Astrocyte of the cerebellum (primary cell): ENCODE results near the gene AR.

Source experiments
- DNase-seq: peaks from one replicate; pipeline ENCODE4 v3.0.0-alpha.2; 2011; ENCODE audit warnings: low read depth
- H3K4me3 ChIP-seq: 2 replicates; pipeline ENCODE4 v1.5.1; 2011; ENCODE audit warnings: mild to moderate bottlenecking, low read depth, low read length, moderate library complexity
- CTCF ChIP-seq: IDR thresholded peaks from 2 replicates; pipeline ENCODE4 v1.5.1; 2012; ENCODE audit warnings: low read length, low read depth, moderate library complexity, mild to moderate bottlenecking; ENCODE audit errors: missing control alignments
- in situ Hi-C: cut with HindIII; loops from 2 replicates; pipeline ENCODE4 v1.10.0; 2017; ENCODE audit warnings: low sequenced_read_pairs

The AR gene

DNA sequence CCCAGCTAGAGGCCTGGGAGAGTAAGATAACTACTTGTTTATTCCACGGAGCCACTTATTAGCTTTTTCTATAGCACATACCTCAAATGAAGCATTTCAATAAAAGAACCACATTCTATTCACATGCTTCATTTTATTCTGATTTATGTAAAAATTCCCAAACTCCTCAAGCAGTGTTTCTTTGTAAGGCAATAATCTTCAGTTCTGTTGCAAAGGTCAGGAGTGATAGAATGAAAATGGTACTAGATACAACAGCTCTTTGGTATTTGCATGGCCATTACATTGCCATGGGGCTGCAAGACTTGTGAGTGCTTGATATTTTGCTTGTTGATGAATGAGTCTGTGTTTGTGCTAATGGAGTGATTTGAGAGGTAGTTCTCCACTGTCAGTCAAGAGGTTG is 39.4 kb downstream of the AR start:
- in situ Hi-C loops = no loop called here
- H3K4me3 ChIP-seq = no peak overlapping the region
- DNase-seq = no peak

GRCh38 chrX:67585401-67585800 is 41.6 kb downstream of the AR start:
- no peak overlapping the region for H3K4me3 ChIP-seq
- in situ Hi-C loops = no loop called here
- no peak for TF ChIP-seq CTCF
- no peak for DNase-seq

More for the DNA sequence above, 39.4 kb downstream of the AR start:
- no peak for TF ChIP-seq CTCF

DNA sequence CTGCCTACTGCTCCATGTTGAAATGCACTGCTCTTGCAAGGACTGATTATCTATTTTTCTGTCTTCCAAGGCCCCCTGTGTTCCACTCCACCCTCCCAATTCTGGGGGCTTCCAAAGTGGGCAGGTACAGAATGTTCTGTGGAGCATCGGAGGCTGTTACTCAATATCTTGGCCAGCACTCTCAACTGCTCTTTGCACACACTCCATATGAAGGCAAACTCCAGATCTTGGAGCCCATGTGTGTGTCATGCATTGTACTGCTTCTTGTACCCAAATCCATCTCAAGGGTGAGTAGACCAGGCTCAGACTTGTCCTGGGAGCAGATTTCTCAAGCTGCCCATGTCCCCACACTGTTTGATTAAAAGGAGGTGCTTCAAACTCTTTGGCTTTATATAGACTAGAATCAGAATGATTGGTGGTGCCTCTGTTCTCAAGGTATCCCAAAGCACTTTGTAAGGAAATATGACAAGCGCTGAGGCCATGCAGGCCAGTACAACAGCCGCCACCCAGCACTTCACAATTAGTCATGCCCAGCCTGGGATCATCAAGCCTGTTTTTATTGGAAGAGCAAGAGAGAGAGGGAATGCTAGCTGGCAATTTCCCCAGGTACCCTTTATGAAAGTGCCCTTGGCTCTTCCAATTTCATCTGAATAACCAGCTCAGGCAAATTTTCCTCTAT is 44.3 kb downstream of the AR start:
- in situ Hi-C loops = no loop called here
- DNase-seq = peak; percentile 15
- TF ChIP-seq CTCF = no peak
- H3K4me3 ChIP-seq = no peak overlapping the region

DNA sequence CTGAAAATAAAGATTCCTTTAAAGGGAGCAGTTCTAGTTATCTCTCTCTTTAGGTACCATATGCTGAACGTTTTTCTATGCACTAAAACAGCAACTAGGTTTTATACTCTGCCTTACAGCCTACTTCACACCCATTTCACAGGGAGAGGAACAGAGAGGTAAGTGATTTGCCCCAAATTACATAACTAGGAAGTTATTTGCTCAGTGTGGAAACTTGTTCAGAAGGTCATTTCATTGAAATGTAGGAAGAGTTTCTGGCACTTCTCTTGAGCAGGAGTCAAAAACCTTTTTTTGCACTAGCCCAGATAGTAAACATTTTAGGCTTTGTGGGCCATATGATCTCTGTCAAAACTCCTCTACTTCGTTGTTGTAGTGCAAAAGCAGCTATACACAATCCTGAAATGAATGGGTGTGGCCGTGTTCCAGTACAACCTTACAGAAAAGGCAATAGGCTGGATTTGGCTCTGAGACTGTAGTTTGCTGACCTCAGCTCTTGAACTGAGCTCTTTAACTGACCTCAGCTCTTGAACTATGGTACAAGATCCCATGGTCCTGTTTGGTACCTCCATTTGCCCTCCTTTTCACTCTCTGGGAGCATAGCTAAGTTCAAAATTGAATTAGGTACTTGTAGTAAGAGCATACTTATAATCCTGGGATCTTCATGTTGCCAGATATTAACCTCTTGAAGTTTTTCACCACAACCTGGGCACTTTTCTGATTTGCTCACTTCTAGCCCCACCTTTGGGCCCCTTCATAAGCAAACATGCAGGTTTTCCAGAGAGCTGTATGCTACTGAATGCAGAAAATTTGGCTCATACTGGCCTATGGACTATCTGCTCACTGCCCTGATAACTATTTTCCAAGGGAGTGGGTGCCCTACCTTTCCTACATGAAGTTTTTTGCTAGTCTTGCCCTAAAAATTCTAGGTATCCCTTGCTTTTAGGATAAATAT is 53.3 kb downstream of the AR start:
- H3K4me3 ChIP-seq = no peak overlapping the region
- in situ Hi-C loops = no loop called here
- no peak for DNase-seq
- no peak for TF ChIP-seq CTCF

DNA sequence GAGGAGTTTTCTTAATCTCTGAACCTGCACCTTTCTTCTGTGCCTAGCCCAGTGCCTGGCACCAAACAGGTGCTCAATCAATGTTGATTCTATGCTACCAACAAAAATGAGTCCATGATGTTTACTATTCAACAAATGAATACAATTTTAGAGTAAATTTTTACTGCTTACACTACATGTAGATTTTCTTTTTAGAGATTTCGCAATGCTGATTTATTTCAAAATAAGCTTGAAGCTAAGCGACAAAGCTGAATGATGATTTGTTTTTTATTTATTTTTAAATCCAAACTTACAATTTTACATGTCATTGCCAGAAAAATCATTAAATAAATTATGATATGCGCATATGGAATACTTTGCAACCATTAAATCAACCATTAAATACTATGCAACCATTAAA is 55.7 kb downstream of the AR start:
- no peak overlapping the region for H3K4me3 ChIP-seq
- no peak for TF ChIP-seq CTCF
- no peak for DNase-seq
- in situ Hi-C loops = no loop called here

GRCh38 chrX:67601771-67602170 is 58.0 kb downstream of the AR start:
- TF ChIP-seq CTCF = no peak
- no peak for DNase-seq
- no peak overlapping the region for H3K4me3 ChIP-seq
- in situ Hi-C loops = no loop called here
